Mesenchymal stem cell (in vitro differentiated cells and primary cell): ENCODE measurements around the gene CARNS1.

ENCODE experiments used
- DNase-seq: peaks from one replicate; pipeline ENCODE4 v3.0.0-alpha.2; 2013
- H2AFZ ChIP-seq: one replicate; pipeline ENCODE4 v1.6.1; 2013; ENCODE audit warnings: low read depth, mild to moderate bottlenecking, control low read depth, inconsistent platforms, low read length, moderate library complexity
- H2AK5ac ChIP-seq: 2 replicates; pipeline ENCODE4 v1.6.1; 2013; ENCODE audit warnings: low read length, moderate library complexity, mild to moderate bottlenecking, inconsistent platforms; ENCODE audit not compliant: severe bottlenecking
- H2BK120ac ChIP-seq: one replicate; pipeline ENCODE4 v1.6.1; 2013; ENCODE audit warnings: low read depth, mild to moderate bottlenecking, inconsistent platforms, low read length, moderate library complexity
- H2BK12ac ChIP-seq, 2 experiments: one replicate each; pipeline ENCODE4 v1.6.1; 2013; ENCODE audit warnings: inconsistent platforms in 2 of 2, low read length in 2 of 2, mild to moderate bottlenecking in 2 of 2, moderate library complexity in 2 of 2, control low read depth in 1 of 2
- H2BK15ac ChIP-seq: one replicate; pipeline ENCODE4 v1.6.1; 2013; ENCODE audit warnings: mild to moderate bottlenecking, low read depth, inconsistent platforms; ENCODE audit not compliant: poor library complexity, severe bottlenecking
- H2BK5ac ChIP-seq: 2 replicates; pipeline ENCODE4 v1.6.1; 2013; ENCODE audit warnings: low read depth, mild to moderate bottlenecking, low read length, control low read depth, inconsistent platforms; ENCODE audit not compliant: poor library complexity, severe bottlenecking
- H3K14ac ChIP-seq, 2 experiments: one replicate each; pipeline ENCODE4 v1.6.1; 2013; ENCODE audit warnings: inconsistent platforms in 2 of 2, low read length in 2 of 2, control low read depth in 1 of 2, mild to moderate bottlenecking in 1 of 2, moderate library complexity in 1 of 2
- H3K18ac ChIP-seq, 2 experiments: one replicate each; pipeline ENCODE4 v1.6.1; 2013; ENCODE audit warnings: inconsistent platforms in 2 of 2, low read length in 2 of 2, control low read depth in 1 of 2, low read depth in 1 of 2, mild to moderate bottlenecking in 1 of 2
- H3K23ac ChIP-seq, 2 experiments: one replicate each; pipeline ENCODE4 v1.6.1; 2013; ENCODE audit warnings: inconsistent platforms in 2 of 2, low read length in 2 of 2, mild to moderate bottlenecking in 2 of 2, moderate library complexity in 2 of 2, control low read depth in 1 of 2
- H3K27ac ChIP-seq: 2 replicates; pipeline ENCODE4 v1.5.1; 2013; ENCODE audit warnings: mild to moderate bottlenecking, moderate library complexity, low read length, control low read depth, inconsistent platforms; ENCODE audit not compliant: poor library complexity, severe bottlenecking
- H3K27me3 ChIP-seq, 2 experiments: 2 replicates each; pipeline versions ENCODE4 v1.6.1 to v1.7.0; 2013; ENCODE audit warnings: low read length in 2 of 2, mild to moderate bottlenecking in 2 of 2, moderate library complexity in 2 of 2, control low read depth in 1 of 2, inconsistent platforms in 1 of 2; ENCODE audit not compliant: control insufficient read depth in 1 of 2, insufficient read depth in 1 of 2
- H3K36me3 ChIP-seq, 2 experiments: 2 replicates each; pipeline versions ENCODE4 v1.6.1 to v1.7.0; 2013; ENCODE audit warnings: low read length in 2 of 2, control low read depth in 1 of 2, inconsistent platforms in 1 of 2, low read depth in 1 of 2, mild to moderate bottlenecking in 1 of 2; ENCODE audit not compliant: insufficient read depth in 2 of 2, control insufficient read depth in 1 of 2
- H3K4ac ChIP-seq, 2 experiments: one replicate each; pipeline ENCODE4 v1.6.1; 2013; ENCODE audit warnings: inconsistent platforms in 2 of 2, low read length in 2 of 2, mild to moderate bottlenecking in 2 of 2, moderate library complexity in 2 of 2, control low read depth in 1 of 2, low read depth in 1 of 2
- H3K4me1 ChIP-seq: 2 replicates; pipeline ENCODE4 v1.6.1; 2013; ENCODE audit warnings: low read depth, low read length, control low read depth; ENCODE audit not compliant: control insufficient read depth, insufficient read depth
- H3K4me2 ChIP-seq: 2 replicates; pipeline ENCODE4 v1.6.1; 2013; ENCODE audit warnings: low read length, mild to moderate bottlenecking, inconsistent platforms; ENCODE audit not compliant: poor library complexity, severe bottlenecking
- H3K4me3 ChIP-seq, 2 experiments: 2 replicates each; pipeline versions ENCODE4 v1.5.1 to v1.7.0; 2013; ENCODE audit warnings: low read length in 2 of 2, mild to moderate bottlenecking in 2 of 2, control low read depth in 1 of 2, low read depth in 1 of 2; ENCODE audit not compliant: insufficient read depth in 1 of 2
- H3K79me1 ChIP-seq: replicated peaks from 2 replicates; pipeline ENCODE4 v1.6.1; 2013; ENCODE audit warnings: mild to moderate bottlenecking, control low read depth, low read length, inconsistent platforms; ENCODE audit not compliant: poor library complexity, severe bottlenecking
- H3K9ac ChIP-seq: 2 replicates; pipeline ENCODE4 v1.7.0; 2013; ENCODE audit warnings: mild to moderate bottlenecking, low read length, moderate library complexity
- H3K9me3 ChIP-seq: 2 replicates; pipeline ENCODE4 v1.7.0; 2013; ENCODE audit warnings: mild to moderate bottlenecking, low read length; ENCODE audit not compliant: control insufficient read depth
- H4K8ac ChIP-seq: one replicate; pipeline ENCODE4 v1.6.1; 2013; ENCODE audit warnings: inconsistent platforms, mild to moderate bottlenecking, low read length, moderate library complexity
- H4K91ac ChIP-seq: one replicate; pipeline ENCODE4 v1.6.1; 2013; ENCODE audit warnings: mild to moderate bottlenecking, low read length, inconsistent platforms
- WGBS: methylation state at CpG from one replicate; pipeline ENCODE4 v1.1.7; 2013; ENCODE audit warnings: mixed read lengths; 5-methylcytosine and 5-hydroxymethylcytosine counted together

The CARNS1 gene

GRCh38 chr11:67396259-67396581 lies 19.3 kb upstream of the CARNS1 start:
- H3K14ac ChIP-seq: no peak overlapping the region
- no peak overlapping the region for H2AFZ ChIP-seq
- H3K9me3 ChIP-seq: no peaks in the 10 kb centered on the region
- no peak overlapping the region for H3K4ac ChIP-seq
- peaks cover 35% of the 10 kb centered on the region for H3K4me1 ChIP-seq
- peak overlapping the region; percentile 54 for H4K91ac ChIP-seq
- no peaks in the 10 kb centered on the region for H3K27me3 ChIP-seq
- H3K9ac ChIP-seq: no peak overlapping the region
- H2BK12ac ChIP-seq: no peak overlapping the region
- H3K4me3 ChIP-seq: no peak overlapping the region
- H3K18ac ChIP-seq: peak overlapping the region in 1 of 2 experiments; percentile 60
- H3K36me3 ChIP-seq: peaks cover 46 to 64% of the 10 kb centered on the region in 2 experiments
- H2BK120ac ChIP-seq: no peak overlapping the region
- no peak overlapping the region for H2BK5ac ChIP-seq
- peaks cover 36% of the 10 kb centered on the region for H3K79me1 ChIP-seq
- 96% methylated on average over 7 of the region's 7 CpGs for WGBS
- no peak overlapping the region for H2AK5ac ChIP-seq
- H4K8ac ChIP-seq: no peak overlapping the region
- no peak for DNase-seq
- peak overlapping the region in 1 of 2 experiments; percentile 67 for H3K23ac ChIP-seq
- no peak overlapping the region for H3K27ac ChIP-seq
- H2BK15ac ChIP-seq: no peak overlapping the region
- no peak overlapping the region for H3K4me2 ChIP-seq

DNA sequence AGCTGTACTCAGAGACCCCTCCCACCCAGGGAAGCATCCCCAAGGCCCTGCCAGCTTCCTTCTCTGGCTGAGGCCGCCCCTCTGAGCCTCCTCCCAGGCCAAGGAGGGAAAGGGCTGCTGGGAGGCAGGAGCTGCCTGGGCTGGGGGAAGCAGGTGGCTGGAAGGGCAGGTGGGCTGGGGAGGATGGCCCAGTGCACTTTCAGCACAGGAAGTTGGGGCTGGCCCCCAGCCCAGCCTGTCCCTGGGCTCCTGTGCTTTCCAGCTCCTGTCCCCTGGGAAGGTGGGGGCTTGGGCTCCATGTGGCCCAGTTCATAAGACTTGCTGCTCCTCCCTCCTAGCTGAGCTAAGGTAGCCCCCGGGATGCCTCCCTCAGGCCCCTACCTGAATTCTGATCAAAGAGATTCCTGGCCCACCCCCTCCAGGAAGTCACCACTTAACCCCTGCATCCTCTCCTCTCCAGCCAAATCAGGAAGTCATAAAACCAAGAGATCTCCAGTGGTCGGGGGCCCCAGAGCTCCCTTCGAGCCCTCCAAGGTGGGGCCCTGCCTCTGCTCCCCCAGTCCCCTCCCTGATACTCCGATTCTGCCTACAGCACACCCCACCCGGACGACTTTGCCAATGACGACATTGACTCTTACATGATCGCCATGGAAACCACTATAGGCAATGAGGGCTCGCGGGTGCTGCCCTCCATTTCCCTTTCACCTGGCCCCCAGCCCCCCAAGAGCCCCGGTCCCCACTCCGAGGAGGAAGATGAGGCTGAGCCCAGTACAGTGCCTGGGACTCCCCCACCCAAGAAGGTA lies 18.7 kb upstream of the CARNS1 start:
- Histone ChIP-seq H4K91ac (peak overlapping the region; percentile 54), H4K8ac (peak overlapping the region; percentile 82), H3K27me3 (no peaks in the 10 kb centered on the region), H3K27ac (no peak overlapping the region), H3K9me3 (no peaks in the 10 kb centered on the region), H3K4me1 (peaks cover 35% of the 10 kb centered on the region), H2AFZ (no peak overlapping the region), H3K4me2 (no peak overlapping the region), H2BK15ac (no peak overlapping the region), H3K23ac (peak overlapping the region in 1 of 2 experiments; percentile 67), H3K9ac (no peak overlapping the region), H3K4me3 (peak overlapping the region in 1 of 2 experiments; percentile 10), H2BK5ac (no peak overlapping the region), H2AK5ac (no peak overlapping the region), H2BK120ac (no peak overlapping the region), H3K18ac (peak overlapping the region in 1 of 2 experiments; percentile 60), H3K14ac (no peak overlapping the region), H3K4ac (peak overlapping the region in 1 of 2 experiments; percentile 61), H2BK12ac (peak overlapping the region in 1 of 2 experiments; percentile 67), H3K79me1 (peaks cover 36% of the 10 kb centered on the region), H3K36me3 (peaks cover 46 to 64% of the 10 kb centered on the region in 2 experiments)
- WGBS: 25% methylated on average over 9 of the region's 13 CpGs
- no peak for DNase-seq

GRCh38 chr11:67397536-67397935 lies 17.9 kb upstream of the CARNS1 start:
- H3K79me1 ChIP-seq: peaks cover 32% of the 10 kb centered on the region
- H2BK12ac ChIP-seq: no peak overlapping the region

DNA sequence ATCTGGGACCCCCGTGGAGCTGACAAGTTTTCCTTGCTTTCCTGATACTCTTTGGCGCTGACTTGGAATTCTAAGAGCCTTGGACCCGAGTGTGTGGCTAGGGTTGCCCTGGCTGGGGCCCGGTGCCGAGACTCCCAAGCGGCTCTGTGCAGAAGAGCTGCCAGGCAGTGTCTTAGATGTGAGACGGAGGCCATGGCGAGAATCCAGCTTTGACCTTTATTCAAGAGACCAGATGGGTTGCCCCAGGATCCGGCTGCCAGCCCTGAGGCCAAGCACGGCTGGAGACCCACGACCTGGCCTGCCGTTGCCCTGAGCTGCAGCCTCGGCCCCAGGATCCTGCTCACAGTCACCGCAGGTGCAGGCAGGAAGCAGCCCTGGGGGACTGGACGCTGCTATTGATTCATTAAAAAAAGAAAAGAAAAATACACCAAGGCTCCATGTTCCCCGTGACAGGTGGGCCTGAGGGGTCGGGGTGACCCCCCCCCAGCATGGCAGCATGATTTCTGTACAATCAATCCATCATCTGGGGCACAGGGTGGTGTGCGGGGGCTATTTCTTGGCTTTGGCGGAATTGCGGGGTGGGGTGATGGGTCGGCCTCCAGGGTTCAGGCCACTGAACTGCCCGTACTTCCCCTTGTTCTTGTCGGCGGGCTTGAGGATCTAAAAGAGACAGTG lies 17.4 kb upstream of the CARNS1 start:
- Histone ChIP-seq H2AFZ (no peak overlapping the region), H3K79me1 (peaks cover 29% of the 10 kb centered on the region), H3K4me3 (no peak overlapping the region), H3K4me2 (no peak overlapping the region), H3K18ac (no peak overlapping the region), H2BK120ac (no peak overlapping the region), H3K14ac (no peak overlapping the region), H4K8ac (no peak overlapping the region), H3K23ac (no peak overlapping the region), H4K91ac (no peak overlapping the region), H3K4ac (no peak overlapping the region), H3K27me3 (no peaks in the 10 kb centered on the region), H3K9ac (no peak overlapping the region), H3K4me1 (peaks cover 31% of the 10 kb centered on the region), H3K36me3 (peaks cover 46 to 64% of the 10 kb centered on the region in 2 experiments), H2BK5ac (no peak overlapping the region), H2AK5ac (no peak overlapping the region), H3K27ac (no peak overlapping the region), H3K9me3 (no peaks in the 10 kb centered on the region), H2BK12ac (no peak overlapping the region), H2BK15ac (no peak overlapping the region)
- DNase-seq: no peak
- 93% methylated on average over 24 of the region's 24 CpGs for WGBS

More at GRCh38 chr11:67397536-67397935, 17.9 kb upstream of the CARNS1 start:
- no peak overlapping the region for H2BK5ac ChIP-seq
- no peak overlapping the region for H3K18ac ChIP-seq
- H3K36me3 ChIP-seq: peaks cover 46 to 64% of the 10 kb centered on the region in 2 experiments
- H3K4me2 ChIP-seq: no peak overlapping the region
- H4K91ac ChIP-seq: no peak overlapping the region
- no peaks in the 10 kb centered on the region for H3K27me3 ChIP-seq
- 74% methylated on average over 6 of the region's 6 CpGs for WGBS
- H4K8ac ChIP-seq: peak overlapping the region; percentile 3
- H3K23ac ChIP-seq: peak overlapping the region in 1 of 2 experiments; percentile 32
- no peak overlapping the region for H2AFZ ChIP-seq
- no peak for DNase-seq
- no peak overlapping the region for H2BK120ac ChIP-seq
- H3K27ac ChIP-seq: no peak overlapping the region
- H3K14ac ChIP-seq: no peak overlapping the region
- no peak overlapping the region for H3K9ac ChIP-seq
- H3K4me1 ChIP-seq: peaks cover 33% of the 10 kb centered on the region
- H3K9me3 ChIP-seq: no peaks in the 10 kb centered on the region
- no peak overlapping the region for H2BK15ac ChIP-seq
- H2AK5ac ChIP-seq: no peak overlapping the region
- no peak overlapping the region for H3K4me3 ChIP-seq
- H3K4ac ChIP-seq: peak overlapping the region in 1 of 2 experiments; percentile 1
